Activated CD8-positive, alpha-beta T cell treated with anti-CD3 and anti-CD28 coated beads, Interleukin-2, amount 10 ng/mL, durations not matched to agents 7 days and 5 days (primary cell): ENCODE measurements around the gene TXNL4A. TPM values are rescaled to one million over a fixed set of nuclear protein-coding genes. Genes with fewer than 3 reads are reported as not detected.

Source experiments
- ATAC-seq: fragments of 150-1000 bp; cut with Tn5 transposase; one replicate; pipeline ENCODE4 v1.10.0; 2021; ENCODE audit warnings: moderate library complexity
- CTCF ChIA-PET: fragments of 350-600 bp; sonication (Branson Sonifier 250); formaldehyde crosslinking; loops from one replicate; lab custom pipeline; 2021; ENCODE audit warnings: antibody characterized with exemption; lab: Charles Lee
- POLR2A ChIA-PET: fragments of 350-600 bp; sonication (Branson Sonifier 250); formaldehyde crosslinking; loops from one replicate; lab custom pipeline; 2021; ENCODE audit warnings: antibody characterized with exemption; lab: Charles Lee
- DNase-seq: peaks from one replicate; pipeline ENCODE4 v3.0.0-alpha.2; 2020
- H3K27ac Mint-ChIP-seq: one replicate; pipeline ENCODE4 v1.8.0; 2021; ENCODE audit warnings: mild to moderate bottlenecking, mixed read lengths
- H3K27me3 Mint-ChIP-seq: one replicate; pipeline ENCODE4 v1.8.0; 2021; ENCODE audit warnings: low read depth, mixed read lengths
- H3K36me3 Mint-ChIP-seq: one replicate; pipeline ENCODE4 v1.8.0; 2021; ENCODE audit warnings: low read depth, mixed read lengths
- H3K4me1 Mint-ChIP-seq: one replicate; pipeline ENCODE4 v1.8.0; 2021; ENCODE audit warnings: low read depth, mixed read lengths
- H3K4me3 Mint-ChIP-seq: one replicate; pipeline ENCODE4 v1.8.0; 2021; ENCODE audit warnings: mild to moderate bottlenecking, mixed read lengths
- H3K9me3 Mint-ChIP-seq: one replicate; pipeline ENCODE4 v1.8.0; 2022; ENCODE audit warnings: mixed read lengths; ENCODE audit not compliant: insufficient read depth
- total RNA-seq, 2 experiments: library from RNA; stranded (reverse); gene quantifications; one replicate each; pipeline ENCODE4 v1.2.3, GENCODE V29; 2021

TXNL4A gene
- total RNA-seq, 2 experiments from 2014 or later, result 132 to 136 TPM

DNA sequence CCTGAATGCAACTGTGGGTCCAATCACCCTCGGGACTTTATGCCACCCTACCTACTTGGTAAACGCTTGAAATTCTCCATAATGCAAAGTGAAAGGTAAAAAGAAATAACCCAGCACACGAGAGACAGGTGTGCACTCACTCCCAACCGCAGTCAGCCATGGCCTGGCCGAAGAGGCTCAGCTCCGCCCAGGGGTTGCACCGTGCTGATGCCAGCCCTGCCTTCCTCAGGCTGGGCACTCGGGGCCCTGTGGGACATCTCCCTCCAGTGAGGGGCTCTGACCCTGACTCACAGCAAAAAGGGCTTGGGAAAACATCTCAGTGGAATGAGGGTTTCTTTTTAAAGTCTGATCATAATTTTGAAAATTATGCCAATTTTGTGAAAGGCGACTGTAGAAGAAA lies 50.2 kb downstream of the TXNL4A start:
- H3K27ac Mint-ChIP-seq, result no peak overlapping the region
- H3K4me3 Mint-ChIP-seq, result no peak overlapping the region
- H3K9me3 Mint-ChIP-seq, result peaks cover 29% of the 10 kb centered on the region
- peaks cover 67% of the 10 kb centered on the region for H3K36me3 Mint-ChIP-seq
- H3K4me1 Mint-ChIP-seq, result no peaks in the 10 kb centered on the region
- DNase-seq (no peak), ATAC-seq (no peak)
- POLR2A ChIA-PET, result no interaction called here
- CTCF ChIA-PET, result no interaction called here
- no peaks in the 10 kb centered on the region for H3K27me3 Mint-ChIP-seq

DNA sequence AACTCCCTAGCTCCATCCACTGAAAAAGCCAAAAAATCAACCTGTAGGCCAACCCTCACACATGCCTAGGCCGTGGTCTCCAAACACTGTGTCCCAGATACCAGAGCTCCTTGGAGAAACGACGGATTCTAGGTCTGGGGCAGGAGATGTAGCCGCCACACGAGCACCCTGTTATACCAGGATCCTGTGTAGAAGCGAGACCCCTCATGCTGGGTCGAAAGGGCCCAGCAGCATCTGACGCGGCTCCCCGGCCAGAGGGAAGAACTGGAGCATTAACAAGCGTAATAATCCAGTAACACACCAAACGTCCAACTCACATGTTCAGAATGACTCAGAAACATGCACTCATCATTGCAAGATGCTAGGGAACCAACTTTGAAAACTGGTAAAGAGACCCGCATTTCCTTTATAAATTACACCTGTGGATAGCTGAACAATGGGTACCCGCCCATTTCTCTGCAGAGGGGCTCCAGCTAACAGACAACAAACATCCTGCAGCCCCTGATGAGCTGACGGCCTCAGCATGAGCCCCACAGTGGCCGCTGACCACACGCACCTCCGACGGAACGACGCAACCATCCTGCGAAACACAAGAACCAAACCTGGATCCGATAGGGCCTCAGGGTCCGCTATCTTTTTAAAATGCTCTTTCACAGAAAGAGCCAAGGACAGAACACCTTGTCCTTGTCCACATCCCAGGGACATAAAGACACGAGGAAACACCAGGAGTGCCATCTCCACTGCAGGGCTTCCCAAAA lies 51.1 kb downstream of the TXNL4A start:
- DNase-seq, result no peak
- Mint-ChIP-seq H3K4me3 (no peak overlapping the region), H3K36me3 (peaks cover 71% of the 10 kb centered on the region), H3K4me1 (no peaks in the 10 kb centered on the region), H3K9me3 (peaks cover 38% of the 10 kb centered on the region), H3K27ac (no peak overlapping the region), H3K27me3 (no peaks in the 10 kb centered on the region)
- POLR2A ChIA-PET, result no interaction called here
- ATAC-seq, result no peak
- CTCF ChIA-PET, result no interaction called here

DNA sequence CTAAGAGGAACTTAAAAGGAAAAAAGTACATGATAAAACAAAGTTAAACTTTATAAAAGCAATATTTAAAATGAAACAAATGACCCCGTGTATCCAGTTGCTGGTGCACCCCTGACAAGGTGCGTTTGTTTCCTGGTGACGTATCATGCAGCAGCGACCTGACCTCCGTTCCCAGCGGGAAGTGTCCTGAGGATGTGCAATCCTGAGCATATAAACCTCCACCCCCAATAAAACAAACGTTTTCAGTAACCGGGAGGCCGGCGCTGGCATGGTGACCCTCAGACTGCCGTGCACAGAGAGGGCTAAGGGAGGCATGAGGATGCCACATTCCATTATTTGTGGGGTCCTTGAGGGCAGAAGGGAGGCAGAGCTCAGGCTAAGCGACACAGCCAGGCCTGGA lies 51.7 kb downstream of the TXNL4A start:
- Mint-ChIP-seq H3K4me1 (no peaks in the 10 kb centered on the region), H3K9me3 (peaks cover 42% of the 10 kb centered on the region), H3K4me3 (no peak overlapping the region), H3K36me3 (peaks cover 71% of the 10 kb centered on the region), H3K27me3 (no peaks in the 10 kb centered on the region), H3K27ac (no peak overlapping the region)
- POLR2A ChIA-PET, result no interaction called here
- ATAC-seq (no peak), DNase-seq (no peak)
- CTCF ChIA-PET, result no interaction called here

DNA sequence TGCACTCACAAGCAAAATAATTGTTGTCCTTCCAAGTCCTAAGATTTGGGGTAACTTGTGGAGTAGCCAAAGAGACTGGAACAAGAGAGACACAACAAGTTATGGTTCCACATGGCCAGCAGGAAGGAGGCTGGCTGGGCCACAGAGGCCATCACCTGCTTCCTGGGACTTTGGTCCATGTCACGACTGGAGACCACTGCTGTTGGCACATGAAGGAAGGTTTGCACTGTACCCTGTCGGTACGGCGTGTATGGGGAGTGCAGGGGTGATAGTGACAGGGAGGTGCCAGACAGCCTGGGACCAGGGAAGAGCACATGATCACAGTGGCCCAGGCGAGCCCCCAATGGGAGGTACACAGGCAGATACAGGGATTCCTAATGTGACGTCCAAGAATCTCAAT lies 52.4 kb downstream of the TXNL4A start:
- H3K4me3 Mint-ChIP-seq, result no peak overlapping the region
- CTCF ChIA-PET, result no interaction called here
- no peaks in the 10 kb centered on the region for H3K4me1 Mint-ChIP-seq
- no peak overlapping the region for H3K27ac Mint-ChIP-seq
- H3K27me3 Mint-ChIP-seq, result no peaks in the 10 kb centered on the region
- H3K9me3 Mint-ChIP-seq, result peaks cover 48% of the 10 kb centered on the region
- H3K36me3 Mint-ChIP-seq, result peaks cover 77% of the 10 kb centered on the region
- POLR2A ChIA-PET, result no interaction called here
- no peak for ATAC-seq
- no peak for DNase-seq

DNA sequence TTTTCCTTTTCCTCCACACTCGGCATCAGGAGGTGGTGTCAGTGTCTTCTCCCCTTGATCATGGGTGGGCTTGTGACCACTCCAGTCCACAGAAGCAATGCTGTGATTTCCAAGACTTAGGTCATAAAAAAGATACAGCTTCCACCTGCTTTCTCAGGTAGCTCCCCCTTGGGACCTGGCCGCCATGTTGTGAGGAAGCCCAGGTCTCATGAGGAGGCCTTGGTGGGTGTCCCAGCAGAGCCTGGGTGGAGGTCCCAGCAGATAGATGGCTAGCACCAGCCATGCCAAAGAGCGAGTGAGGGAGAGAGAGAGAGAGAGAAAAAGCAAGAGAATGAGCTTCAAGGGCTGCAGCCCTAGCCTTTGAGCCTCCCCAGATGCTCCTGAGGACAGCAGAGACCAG lies 52.9 kb downstream of the TXNL4A start:
- Mint-ChIP-seq H3K4me3 (no peak overlapping the region), H3K4me1 (no peaks in the 10 kb centered on the region), H3K36me3 (peaks cover 77% of the 10 kb centered on the region), H3K9me3 (peaks cover 51% of the 10 kb centered on the region), H3K27me3 (no peaks in the 10 kb centered on the region), H3K27ac (no peak overlapping the region)
- ChIA-PET POLR2A (no interaction called here), CTCF (no interaction called here)
- no peak for ATAC-seq
- no peak for DNase-seq

DNA sequence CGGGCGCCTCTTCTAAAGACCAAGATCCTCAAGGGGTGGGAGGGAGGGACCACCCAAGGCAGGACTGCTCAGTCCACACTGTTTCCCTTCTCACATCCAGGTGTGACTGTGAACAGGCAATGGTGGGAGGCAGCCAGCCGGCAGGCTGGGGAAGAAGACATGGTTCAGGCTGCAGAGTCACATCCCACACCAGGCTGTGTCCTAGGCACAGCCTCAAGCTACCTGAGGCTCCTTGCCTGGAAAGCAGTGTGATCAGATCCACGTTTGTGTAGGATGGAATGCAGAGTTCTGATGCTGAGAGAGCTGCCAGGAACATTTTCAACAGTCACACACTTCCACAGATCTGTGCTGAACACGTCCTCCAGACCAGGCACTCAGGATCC lies 53.3 kb downstream of the TXNL4A start:
- ChIA-PET POLR2A (no interaction called here), CTCF (no interaction called here)
- Mint-ChIP-seq H3K9me3 (peaks cover 55% of the 10 kb centered on the region), H3K4me1 (no peaks in the 10 kb centered on the region), H3K36me3 (peaks cover 78% of the 10 kb centered on the region), H3K4me3 (no peak overlapping the region), H3K27me3 (no peaks in the 10 kb centered on the region), H3K27ac (no peak overlapping the region)
- DNase-seq (no peak), ATAC-seq (no peak)

DNA sequence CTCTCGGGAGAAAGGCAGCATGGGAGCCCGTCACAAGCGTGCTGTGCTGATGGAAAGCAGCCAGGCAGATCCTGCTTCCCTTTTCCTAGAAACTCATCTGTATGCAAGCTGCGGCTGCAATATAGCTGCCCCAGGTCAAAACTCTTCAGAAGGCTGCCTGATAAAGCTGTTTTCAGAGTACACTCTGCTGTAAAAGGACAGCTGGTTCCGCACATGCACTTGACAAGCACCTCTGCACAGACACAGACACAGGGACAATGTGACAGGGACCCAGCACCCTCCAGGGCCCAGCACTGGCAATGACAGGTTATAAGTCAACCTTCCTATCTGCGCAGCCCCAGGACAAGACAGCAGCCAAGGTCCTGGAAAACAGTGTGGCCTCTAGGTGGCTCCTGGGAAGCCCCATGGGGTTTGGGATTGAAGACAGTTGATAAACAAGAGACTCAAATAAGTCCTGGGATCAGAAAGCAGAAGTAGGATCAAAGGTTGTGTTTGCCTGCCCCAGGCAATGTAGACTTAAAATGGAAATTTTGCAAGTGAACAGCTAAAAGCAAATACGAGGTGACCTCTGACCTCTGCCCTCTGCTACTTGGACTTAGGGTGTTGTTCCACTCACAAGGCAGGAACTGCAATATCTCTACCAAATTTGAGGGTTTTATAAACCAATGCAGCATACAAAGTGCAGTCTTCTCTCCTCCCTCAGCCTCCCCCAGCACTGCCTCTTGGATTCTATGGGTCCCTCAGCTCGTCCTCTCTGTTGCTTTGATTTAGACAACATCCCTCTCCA lies 53.9 kb downstream of the TXNL4A start:
- peaks cover 79% of the 10 kb centered on the region for H3K36me3 Mint-ChIP-seq
- ChIA-PET CTCF (no interaction called here), POLR2A (no interaction called here)
- no peak overlapping the region for H3K27ac Mint-ChIP-seq
- peaks cover 61% of the 10 kb centered on the region for H3K9me3 Mint-ChIP-seq
- ATAC-seq, result no peak
- no peak for DNase-seq
- no peaks in the 10 kb centered on the region for H3K4me1 Mint-ChIP-seq
- H3K27me3 Mint-ChIP-seq, result no peaks in the 10 kb centered on the region
- no peak overlapping the region for H3K4me3 Mint-ChIP-seq

DNA sequence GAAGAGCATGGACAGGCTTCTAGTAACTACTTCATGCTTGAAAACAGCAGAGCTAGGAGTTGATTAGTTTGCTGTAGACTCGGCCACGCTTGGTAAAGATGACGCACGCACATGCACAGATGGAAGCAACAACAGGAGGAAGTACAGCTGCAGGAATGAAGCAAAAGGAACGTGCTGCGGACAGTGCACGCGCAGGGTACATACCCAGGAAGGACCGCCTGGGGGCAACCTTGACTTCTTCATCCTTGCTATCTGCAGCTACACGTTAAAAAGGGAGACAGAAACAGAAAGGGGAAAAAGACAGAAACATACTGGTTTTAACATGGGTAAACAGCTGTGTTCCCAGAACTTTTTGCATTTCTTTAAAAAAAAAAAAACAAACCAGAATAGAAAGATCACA lies 54.6 kb downstream of the TXNL4A start:
- no peak overlapping the region for H3K4me3 Mint-ChIP-seq
- no peak overlapping the region for H3K27ac Mint-ChIP-seq
- H3K9me3 Mint-ChIP-seq, result peaks cover 68% of the 10 kb centered on the region
- H3K4me1 Mint-ChIP-seq, result no peaks in the 10 kb centered on the region
- H3K36me3 Mint-ChIP-seq, result peaks cover 82% of the 10 kb centered on the region
- no peaks in the 10 kb centered on the region for H3K27me3 Mint-ChIP-seq
- ChIA-PET POLR2A (no interaction called here), CTCF (no interaction called here)
- no peak for ATAC-seq
- no peak for DNase-seq

DNA sequence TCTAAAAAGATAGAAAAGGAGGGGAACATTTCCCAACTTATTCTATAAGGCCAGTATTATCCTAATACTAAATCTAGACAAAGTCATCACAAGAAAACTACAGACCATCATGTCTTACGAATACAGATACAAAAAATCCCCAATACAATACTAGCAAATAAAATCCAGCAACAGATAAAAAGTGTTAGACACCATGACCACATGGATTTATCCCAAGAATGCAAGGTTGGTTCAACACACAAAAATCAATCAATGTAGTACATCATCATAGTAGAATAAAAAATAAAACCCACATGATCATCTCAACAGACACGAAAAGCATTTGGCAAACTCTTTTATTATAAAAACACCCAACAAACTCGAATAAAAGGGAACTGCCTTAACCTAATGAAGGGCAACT lies 55.5 kb downstream of the TXNL4A start:
- ATAC-seq (no peak), DNase-seq (no peak)
- H3K4me1 Mint-ChIP-seq, result no peaks in the 10 kb centered on the region
- CTCF ChIA-PET, result no interaction called here
- peaks cover 85% of the 10 kb centered on the region for H3K36me3 Mint-ChIP-seq
- H3K9me3 Mint-ChIP-seq, result peaks cover 69% of the 10 kb centered on the region
- H3K4me3 Mint-ChIP-seq, result no peak overlapping the region
- H3K27ac Mint-ChIP-seq, result no peak overlapping the region
- no peaks in the 10 kb centered on the region for H3K27me3 Mint-ChIP-seq
- POLR2A ChIA-PET, result no interaction called here

DNA sequence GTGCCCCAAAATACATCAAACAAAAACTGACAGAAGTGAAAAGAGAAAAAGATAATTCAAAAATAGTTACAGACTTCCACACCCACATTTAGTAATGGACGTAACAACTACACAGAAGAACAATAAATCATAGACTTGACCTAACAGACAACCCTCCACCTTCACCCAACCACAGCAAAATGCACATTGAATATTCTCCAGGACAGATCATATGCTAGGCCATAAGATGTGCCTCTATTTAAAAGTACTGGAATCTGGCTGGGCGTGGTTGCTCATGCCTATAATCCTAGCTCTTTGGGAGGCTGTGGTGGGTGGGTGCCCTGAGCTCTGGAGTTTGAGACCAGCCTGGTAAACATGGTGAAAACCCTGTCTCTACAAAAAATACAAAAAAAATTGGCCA lies 56.9 kb downstream of the TXNL4A start:
- H3K4me3 Mint-ChIP-seq, result no peak overlapping the region
- no peak for ATAC-seq
- H3K27ac Mint-ChIP-seq, result no peak overlapping the region
- ChIA-PET POLR2A (no interaction called here), CTCF (no interaction called here)
- H3K36me3 Mint-ChIP-seq, result peaks cover 72% of the 10 kb centered on the region
- H3K27me3 Mint-ChIP-seq, result no peaks in the 10 kb centered on the region
- peaks cover 60% of the 10 kb centered on the region for H3K9me3 Mint-ChIP-seq
- no peak for DNase-seq
- no peaks in the 10 kb centered on the region for H3K4me1 Mint-ChIP-seq

DNA sequence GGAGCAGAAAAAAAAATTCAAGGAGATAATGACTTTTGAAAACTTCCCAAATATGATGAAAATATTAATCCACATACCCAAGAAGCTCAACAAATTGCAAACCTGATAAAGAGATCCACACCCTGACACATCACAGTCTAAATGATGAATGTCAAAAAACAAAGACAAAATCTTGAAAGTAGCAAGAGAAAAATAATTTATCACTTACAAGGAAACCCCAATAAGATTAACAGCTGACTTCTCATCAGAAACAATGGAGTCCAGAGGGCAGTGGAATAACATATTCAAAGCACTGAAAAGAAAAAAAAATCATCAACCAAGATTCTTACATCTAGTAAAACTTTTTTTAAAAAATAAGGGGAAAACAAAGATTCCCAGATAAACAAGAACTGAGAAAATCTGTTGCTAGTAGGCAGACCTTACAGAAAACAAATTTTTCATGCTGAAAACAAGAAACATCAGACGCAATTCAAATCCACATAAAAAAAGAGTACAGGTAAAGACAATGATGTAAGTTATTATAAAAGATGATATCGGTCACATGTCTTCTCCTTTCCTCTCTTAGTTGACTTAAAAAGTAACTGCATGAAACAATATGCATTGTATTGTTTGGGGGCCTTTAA lies 58.2 kb downstream of the TXNL4A start:
- ATAC-seq, result no peak
- H3K36me3 Mint-ChIP-seq, result peaks cover 58% of the 10 kb centered on the region
- ChIA-PET POLR2A (no interaction called here), CTCF (interaction anchor here (1.6 kb wide), 1 partner anchor 9 kb away, joined by 7 read pairs; no protein-coding TSS in a partner anchor)
- no peak for DNase-seq
- H3K4me3 Mint-ChIP-seq, result no peak overlapping the region
- H3K9me3 Mint-ChIP-seq, result peaks cover 51% of the 10 kb centered on the region
- H3K4me1 Mint-ChIP-seq, result no peaks in the 10 kb centered on the region
- no peak overlapping the region for H3K27ac Mint-ChIP-seq
- no peaks in the 10 kb centered on the region for H3K27me3 Mint-ChIP-seq

DNA sequence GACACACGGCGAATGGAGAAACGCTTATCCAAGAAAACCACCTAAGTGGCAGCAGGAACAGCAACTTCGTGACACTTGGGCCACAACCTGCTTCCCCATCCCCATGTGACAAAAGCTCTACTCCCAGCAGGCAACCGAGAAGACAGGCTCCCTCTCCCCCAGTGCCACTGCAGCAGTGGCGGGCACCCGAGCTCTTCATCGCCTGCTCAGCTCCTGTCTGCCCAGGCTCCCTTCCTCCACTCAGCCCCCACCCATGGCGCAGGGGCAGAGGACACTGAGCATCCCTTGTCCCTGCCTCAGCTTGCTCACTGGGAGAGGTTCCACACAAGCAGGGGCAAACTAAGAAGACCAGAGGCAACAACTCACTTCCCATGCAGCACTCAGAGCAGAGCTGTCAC lies 59.8 kb downstream of the TXNL4A start:
- DNase-seq (no peak), ATAC-seq (no peak)
- Mint-ChIP-seq H3K4me3 (no peak overlapping the region), H3K4me1 (no peaks in the 10 kb centered on the region), H3K27ac (no peak overlapping the region), H3K27me3 (no peaks in the 10 kb centered on the region), H3K9me3 (peaks cover 43% of the 10 kb centered on the region), H3K36me3 (peaks cover 44% of the 10 kb centered on the region)
- ChIA-PET POLR2A (no interaction called here), CTCF (interaction anchor here (1.2 to 1.6 kb wide), 2 partner anchors 11 to 59 kb away, joined by 5 to 7 read pairs; partner anchors contain the start of gene TXNL4A)
